Activated effector memory CD4-positive, alpha-beta T cell treated with Interleukin-2 at 50 U/mL for 16 hours (primary cell): Measurements from ENCODE around the gene PRSS27.
"Not testable (repeated sequence)": the region's sequence is repeated elsewhere in the genome, so short reads cannot be mapped to it uniquely, and the experiment has no call there.

Experiments
- DNase-seq: peaks from one replicate; pipeline ENCODE4 v3.0.0-alpha.2; 2020

Gene PRSS27

DNA sequence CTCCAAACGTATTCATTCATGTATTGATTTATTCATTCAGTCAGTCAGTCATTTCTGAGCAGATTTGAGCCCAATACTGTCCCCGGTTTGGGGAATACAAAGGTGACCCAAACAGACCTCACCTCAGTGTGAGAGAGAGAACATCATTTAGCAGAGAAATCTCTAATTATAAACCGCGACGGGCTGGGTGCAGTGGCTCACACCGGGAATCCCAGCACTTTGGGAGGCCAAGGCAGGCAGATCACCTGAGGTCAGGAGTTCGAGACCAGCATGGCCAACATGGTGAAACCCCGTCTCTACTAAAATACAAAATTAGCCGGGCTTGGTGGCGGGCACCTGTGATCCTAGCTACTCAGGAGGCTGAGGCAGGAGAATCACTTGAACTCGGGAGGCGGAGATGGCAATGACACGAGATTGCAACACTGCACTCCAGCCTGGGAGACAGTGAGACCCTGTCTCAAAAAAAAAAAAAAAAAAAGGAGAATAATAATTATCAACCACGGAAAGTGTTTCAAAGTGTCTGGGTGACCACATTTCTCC is 1.7 kb upstream of the PRSS27 start:
- DNase-seq, result not testable (repeated sequence)

DNA sequence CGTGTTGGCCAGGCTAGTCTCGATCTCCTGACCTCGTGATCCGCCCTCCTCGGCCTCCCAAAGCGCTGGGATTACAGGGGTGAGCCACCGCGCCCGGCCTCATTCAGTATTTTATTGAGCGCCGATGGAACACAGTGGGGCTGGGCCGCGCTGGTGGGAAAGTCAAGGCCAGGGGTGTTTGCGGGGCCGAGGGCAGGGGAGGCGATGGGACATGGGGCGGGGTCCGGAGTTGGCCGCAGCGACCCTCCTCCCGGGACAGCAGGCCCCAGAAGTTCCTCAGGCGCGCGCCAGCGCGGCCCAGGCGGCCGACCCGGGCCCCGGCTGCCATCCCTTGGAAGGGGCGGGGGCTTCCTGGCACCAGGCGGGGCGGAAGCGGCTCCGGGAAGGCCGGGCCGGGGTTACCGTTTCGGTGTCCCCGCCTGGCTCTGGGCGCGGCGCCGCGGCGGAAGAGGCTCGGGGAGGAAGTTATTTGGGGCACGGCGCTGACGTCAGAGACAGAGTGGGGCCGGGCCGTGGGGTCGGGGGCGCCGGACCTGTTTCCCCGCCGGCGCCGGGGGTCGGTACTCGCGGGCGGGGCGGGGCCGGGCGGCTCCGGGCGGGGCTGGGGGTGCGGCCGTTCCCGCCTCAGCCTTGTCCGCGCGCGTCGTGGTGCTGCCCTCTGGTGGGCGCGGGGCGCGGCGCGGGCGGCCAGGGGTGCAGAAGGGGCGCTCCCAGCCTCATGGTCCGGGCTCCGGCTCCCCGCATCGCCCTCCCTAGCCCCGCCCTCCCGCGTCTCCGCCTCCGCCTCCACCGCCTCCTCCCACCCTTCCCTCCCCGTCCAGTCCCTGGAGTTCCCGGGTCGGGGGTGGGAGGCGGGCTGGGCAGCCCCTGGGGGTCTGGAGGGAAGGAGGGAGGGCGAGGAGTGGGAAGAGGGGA is 952 bp upstream of the PRSS27 start:
- peak; percentile 79 for DNase-seq

DNA sequence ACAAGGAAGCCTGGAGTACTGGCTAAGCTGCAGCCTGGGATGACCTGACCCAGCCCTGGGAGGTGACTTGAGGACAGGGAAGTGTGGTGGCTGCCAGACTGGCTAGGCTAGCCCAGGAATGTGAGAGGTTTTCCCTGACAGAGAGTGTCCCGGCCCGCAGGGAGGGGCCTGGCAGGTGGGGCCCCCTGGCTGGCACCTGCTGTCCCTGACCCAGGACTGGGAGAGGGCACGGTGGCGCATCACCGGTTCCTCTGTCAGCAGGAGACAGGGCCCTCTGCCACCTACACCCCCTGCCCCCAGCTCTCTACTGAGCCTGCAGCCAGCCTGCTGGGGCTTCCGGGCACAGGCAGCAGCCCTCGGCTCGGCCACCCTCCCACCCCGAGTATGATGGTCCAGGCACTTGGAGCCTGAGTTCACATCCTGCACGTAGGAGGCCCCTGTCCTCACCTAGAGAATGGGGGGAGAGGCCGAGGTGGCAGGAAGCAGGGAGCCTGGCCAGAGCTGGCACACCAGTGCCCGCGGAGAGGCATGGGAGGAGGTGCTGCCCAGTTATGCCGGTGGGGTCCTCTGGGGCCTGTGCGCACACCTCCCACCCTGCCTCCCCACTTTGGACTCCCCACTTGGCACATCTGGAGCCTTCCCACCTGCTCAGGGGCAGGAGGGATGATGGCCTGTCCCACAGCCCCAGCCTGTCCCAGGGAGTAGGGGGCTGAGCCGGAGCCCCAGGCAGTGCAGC is 528 bp downstream of the PRSS27 start:
- no peak for DNase-seq

DNA sequence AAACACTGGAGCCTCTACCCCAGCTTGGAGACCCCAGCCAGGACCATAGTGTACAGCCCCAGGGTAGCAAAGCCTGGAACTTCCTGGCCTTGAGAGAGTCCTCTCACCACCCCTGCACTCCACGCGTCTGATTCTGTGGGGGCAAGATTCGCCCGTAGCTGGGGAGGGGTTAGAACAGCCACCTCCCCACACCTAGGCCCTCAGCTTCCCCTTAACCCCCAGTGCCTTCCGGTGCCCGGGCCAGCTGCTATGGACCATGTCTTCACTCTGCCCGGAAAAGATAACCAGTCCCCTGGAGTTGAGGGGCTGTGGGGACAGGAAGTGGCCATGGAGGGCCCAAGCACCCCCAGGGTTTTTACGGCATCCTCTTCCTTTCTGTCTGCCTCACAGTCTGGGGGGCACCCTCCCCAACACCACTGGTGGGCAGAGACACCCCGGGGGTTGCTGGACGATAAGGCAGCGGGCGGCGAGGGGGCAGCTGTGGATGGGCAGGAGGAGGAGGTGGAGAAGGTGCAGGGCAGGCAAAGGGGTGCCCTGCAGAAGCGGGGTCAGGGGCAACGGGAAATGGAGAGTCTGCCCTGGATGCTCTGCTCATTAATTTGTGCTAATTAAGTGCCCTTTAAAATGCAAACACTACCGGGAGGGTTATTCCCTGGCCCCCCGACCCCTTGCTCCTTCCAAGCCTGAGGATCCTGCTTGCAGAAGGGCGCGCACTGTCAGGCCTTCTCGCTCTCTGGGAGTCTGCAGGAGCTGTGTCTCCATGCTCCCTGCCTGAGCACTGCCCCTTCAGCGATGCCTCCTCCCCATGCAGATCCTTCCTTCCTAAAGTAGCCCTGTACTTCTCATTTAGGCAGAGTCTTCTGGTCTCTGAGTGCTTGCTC is 2.4 kb downstream of the PRSS27 start:
- no peak for DNase-seq

DNA sequence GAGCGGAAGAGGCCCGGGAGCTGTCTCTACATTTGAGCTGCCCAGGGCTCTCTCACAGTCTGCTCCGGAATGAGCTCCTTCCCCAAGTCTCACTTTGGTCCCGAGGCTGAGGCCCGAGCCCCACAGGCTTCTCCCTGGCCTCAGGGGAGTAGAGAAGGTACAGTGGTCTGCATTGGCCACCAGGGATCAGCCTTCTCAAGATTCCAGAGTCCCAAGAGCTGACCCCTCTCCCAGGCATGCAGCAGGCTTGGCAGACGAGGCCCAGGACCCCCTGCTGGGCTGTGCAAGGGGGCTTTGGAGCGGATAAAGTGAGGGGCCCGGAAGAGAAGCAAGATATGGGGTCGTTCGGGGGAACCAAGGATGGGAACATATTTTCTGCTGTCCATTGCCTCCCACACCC is 3.1 kb downstream of the PRSS27 start:
- DNase-seq, result no peak

DNA sequence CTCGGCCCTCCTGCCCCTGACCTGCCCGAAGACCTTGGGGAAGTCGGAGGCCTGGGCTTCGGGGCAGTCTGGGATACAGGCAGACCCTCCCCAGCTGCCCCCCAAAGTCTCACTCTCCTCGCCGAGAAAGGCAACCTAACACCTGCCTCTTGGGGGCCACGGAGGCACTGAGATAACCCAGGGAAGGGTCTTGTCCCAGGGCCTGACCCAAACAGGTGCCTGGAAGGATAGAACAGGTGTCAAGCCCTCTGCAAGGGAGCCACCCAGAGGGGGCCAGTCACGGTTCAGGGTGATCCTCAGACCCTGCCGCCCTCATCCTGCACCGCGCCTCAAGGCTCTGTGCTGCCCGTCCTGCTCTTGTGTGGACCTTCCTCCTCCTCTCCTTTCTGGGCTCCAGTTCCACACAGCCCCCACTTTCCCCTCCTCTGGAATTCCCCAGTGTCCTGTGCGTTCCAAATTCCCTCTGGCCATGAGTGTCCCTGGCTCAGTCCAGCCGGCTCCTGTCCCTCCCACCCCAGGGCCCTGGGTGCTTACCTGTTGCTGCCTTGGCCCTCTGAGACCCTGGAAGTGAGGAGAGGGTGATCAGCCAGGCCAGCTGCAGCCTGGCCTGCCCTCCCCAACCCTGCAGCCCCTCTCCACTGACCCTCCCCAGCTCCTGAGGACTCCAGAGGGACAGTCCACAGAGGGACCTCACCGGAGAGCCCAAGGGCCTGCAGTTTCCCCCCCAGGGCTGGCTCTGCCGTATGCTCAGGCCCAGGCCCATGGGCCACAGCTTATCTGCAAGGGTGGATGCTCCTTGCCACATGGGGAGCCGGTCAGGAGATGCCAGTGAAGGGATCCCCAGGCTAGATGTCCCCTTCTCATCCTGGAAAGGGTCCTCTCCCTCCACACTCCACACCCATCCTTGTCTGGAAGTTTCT is 3.8 kb downstream of the PRSS27 start:
- DNase-seq, result no peak

DNA sequence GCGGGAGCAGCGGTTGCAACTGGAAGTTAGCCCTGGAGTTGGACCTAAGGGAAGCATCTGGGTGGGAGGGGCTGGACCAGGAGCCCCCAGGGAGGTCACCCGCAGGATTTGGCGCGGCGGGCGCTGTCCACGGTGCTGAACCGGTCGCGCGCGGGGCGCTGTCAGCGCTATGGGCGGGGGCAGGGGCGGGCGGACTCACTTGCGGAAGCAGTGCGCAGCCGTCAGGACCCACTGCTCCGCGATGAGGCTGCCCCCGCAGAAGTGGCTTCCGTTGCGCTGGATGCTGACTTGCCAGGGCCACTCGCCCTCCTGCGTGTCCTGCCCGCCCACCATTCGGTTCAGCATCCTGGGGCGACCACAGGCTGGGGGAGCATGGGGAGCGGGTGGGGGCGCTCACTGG is 4.5 kb downstream of the PRSS27 start:
- DNase-seq, result peak; percentile 74

DNA sequence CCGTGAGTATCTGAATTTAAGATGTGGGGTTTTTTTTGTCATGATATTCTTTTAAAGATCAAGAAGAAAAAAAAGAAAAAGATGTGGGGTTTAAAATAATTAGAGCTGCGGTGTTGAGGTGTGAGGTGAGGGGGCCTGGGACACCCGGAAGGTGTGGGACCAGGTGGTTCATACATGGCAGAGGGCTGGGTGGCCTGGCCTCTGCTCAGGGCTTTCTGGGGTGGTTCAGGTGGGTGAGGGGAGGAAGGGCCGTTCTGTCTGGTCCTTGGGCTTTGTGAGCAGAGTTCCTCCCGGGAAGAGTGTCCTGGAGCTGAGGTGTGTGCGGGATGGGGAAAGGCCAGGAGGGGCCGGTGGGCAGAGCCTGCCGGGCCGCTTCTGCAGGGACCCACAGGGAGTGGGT is 5.0 kb downstream of the PRSS27 start:
- no peak for DNase-seq

DNA sequence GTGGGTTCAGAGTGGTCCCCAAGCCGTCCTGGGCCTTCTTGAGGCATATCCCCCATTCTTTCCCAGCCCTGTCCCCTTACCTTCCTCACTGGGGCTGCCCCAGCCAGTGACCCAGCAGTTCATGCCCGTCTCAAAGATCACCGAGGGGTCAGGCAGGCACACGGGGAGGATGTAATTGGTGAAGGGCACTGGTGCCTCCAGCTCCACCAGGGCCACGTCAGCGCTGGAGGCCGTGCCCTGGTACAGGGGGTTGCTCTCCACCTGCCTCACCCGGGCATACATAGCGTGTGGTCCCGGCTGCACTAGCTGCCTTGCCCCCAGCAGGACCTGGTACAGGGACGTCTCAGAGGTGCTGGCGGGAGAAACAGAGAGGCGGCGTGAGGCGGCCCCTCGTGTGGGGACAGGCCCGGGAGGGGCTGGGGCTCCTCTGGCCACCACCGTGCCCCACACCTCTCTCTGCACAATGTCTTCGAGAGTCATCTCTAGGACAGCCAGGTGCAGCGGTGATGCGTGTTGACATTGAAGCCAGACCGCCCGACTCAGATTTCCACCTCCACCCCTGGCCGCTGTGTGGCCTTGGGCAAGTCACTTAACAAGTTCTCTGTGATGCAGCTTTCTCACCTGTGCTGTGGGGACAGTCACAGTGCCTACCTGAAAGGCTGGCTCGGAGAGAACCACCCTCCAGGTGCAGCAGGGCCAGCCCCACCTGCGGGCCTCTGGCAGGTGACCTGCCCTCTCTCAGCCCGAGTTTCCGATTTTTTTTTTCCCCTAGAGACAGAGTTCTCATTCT is 5.8 kb downstream of the PRSS27 start:
- no peak for DNase-seq

DNA sequence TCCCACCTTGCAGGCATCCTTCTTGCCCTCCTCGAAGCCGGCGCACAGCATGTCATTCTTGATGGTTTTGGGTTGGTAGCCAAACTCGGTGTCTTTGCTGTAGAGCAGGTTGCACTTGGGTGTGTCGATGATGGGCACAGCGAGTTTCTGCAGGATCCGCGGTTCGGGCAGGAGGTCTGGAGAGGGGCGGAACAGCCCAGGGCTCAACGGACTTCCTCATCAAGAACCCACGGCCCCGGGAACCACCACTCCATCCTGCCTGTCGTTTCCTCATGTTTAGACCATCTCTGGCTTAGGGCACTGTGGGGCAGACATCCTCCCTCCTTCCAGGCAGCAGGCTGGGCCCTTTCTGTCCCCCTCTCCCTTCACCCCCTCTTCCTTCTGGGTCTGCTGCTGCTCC is 6.5 kb downstream of the PRSS27 start:
- no peak for DNase-seq

DNA sequence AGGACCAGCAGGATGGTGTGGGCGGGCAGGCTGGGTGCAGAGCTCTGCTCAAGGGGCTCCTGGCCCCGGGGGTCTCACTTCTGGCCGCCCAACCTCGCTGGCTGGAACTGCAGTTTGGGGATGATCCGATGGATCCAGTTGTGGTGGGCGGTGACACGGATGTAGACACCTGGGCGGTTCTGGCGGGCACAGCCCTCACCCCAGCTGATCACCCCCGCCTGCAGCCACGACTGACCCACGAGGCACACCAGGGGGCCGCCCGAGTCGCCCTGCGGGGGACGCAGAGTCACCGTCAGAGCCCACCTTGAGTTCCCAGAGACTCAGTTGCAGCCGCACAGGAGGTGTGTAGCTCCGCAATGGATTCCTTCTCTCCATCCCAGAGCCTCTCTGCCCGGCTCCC is 7.5 kb downstream of the PRSS27 start:
- DNase-seq, result no peak

DNA sequence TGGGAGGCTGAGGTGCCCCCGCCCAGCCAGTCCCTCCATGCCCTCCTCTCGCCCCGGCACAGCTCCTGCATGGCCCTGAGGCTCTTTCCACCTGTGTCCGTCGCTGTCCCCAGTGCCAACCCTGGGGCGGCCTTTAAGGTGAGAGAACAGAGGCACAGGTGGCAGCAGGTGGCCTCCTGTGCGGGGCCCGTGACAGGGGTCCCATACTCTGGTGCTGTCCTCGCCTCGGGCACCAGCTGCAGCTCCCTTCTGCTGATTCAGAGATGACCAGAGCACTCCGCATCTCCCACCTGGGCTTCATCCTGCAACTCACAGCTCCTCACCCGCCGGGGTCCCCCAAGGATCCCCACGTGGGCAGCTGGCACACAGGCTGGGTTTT is 8.0 kb downstream of the PRSS27 start:
- DNase-seq, result no peak

DNA sequence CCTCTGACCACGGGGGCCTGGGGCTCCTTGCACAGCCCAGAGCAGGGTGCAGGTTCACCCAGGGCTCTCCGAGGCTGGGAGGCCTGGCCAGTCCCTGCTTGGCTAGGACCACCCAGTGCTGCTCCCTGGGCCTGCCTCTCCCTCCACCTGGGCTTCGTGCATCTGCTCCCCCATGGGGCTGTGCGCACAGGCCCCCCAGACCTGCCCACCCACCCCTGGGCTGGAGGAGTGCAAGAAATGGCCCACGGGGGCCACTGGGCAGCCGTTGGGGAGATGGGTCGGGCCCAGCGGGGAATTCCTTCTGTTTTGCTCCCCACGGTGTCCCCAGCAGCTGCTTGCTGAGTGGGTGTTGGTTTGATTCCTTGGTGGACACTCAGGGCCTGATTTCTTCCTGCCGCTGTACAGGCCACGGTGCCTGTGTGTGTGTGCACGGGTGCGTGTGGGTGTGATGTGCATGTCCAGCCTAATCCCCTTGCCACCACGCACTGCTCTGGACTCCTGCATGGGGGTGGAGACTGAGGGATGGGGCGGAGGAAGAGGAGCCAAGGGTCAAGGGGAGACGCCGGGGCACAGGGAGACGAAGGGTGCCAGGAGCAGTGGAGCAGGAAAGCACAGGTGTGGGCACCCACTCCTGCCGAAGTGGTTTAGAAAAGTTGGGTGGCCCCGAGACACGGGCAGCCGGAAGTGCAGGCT is 8.5 kb downstream of the PRSS27 start:
- no peak for DNase-seq

DNA sequence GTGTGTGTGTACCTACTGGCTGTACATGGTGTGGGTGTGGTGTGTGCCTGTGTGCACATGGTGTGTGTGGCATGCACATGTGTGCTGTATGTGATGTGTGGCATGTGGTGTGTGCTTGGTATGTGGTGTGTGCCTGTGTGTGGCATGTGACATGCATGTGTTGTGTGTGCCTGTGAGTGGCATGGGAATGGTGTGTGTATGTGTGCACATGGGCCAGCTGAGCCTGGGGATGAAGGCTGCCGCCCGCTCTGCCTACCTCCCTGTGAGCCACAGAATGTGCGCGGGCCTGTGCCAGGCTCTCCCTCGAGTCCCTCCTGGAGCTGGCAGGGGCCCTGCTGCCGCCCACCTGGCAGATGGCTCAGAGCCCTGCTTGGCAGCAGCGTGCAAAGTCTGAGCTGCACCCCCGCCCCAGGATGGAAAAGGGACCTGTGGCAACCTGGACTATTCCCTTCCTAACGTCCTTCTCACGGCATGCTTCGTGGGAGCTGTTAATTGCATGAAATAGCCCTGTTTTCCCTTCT is 9.3 kb downstream of the PRSS27 start:
- no peak for DNase-seq

DNA sequence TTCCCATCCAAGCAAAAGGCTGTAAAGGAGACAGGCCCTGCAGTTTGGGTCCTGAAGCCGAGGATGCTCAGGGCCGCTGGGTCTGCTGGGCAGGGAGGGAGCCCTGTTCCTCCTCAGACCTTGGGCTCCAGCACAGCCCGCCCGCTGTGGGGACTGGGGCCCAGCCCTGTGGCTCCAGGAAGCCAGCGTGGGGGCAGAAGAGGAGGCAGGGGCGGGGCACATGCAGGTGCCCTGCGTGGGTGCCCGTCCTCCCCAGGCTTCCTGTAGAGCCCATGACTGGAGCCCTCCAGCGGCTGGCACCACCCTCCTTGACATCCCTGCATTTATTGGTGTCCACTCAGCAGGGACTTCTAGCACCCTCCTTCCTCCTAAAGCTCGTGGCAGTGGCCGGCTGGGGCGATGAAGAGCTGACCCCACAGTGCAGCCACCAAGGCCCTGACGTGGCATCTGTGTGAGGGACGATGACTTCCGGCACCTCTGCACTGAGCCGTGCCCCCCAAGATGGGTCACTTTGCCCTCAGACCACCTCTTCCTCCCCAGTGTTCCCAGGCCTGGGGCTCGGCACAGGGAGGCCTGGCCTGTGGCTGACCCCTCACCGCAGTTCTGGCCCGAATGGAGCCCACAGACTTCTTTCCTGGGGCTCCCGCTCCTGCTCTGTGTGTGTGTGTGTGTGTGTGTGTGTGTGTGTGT is 9.9 kb downstream of the PRSS27 start:
- DNase-seq, result no peak

DNA sequence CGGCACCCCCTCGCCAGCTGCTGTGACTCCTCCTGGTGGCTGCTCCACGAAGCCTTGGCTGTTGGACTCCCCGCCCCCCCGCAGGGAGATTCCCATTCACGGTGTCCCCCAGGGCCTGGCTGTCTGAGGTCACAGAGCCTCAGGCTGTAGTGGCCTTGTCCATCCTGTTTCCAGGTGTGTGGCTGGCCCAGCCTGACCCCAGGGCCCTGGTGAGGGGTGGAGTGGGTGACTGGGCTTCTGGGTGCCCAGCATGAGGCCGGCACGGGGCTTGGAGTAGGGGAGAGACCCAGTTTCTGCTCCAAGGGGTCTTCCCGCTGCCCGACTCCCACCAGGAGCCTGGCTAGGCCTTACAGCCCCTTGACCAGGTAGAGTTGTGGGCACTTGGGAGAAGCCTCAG is 10.4 kb downstream of the PRSS27 start:
- DNase-seq, result no peak

DNA sequence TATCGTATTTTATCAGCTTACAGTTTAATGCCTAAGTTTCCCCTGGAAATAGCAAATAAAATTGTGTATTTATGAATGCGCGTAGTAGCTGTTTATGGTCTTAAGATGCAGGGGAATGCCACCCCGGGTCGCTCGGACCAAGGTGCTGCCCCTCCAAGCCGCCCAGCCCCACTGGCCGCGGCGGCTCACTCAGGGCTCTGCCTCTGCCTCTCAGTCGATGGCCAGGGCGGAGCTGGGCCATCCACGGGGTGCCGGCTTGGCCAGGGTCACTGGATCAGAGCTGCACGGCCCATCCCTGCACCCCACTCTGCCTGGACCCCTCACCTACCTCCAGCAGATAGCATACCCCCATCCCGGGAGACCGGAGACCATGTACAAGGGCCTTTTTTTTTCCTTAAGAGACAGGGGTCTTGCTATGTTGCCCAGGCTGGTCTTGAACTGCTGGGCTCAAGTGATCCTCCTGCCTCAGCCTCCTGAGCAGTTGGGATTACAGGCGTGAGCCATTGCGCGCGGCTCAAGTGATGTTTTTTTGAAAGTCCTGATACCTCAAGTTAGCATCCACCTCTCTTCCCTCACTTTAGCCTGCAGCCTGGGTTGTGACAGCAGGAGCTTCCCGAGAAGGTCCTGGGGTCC is 11.0 kb downstream of the PRSS27 start:
- DNase-seq, result no peak

DNA sequence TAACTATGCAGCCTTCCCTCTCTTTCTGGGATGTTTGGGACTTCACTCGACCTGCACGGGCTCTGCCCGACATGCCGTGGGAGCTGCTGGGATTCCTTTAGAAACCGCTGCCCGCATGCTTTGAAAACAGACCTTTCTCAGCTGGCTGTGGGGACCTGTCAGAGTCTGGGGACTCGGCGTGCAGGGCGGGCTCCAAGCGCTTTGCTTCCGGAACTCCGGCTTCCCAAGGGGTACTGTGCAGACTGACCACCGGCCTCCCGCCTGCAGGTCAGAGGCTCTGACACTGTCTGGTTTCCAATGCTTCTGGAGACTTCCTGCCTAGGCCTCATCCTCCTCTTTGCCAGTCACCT is 11.8 kb downstream of the PRSS27 start:
- no peak for DNase-seq
